HG03097 (cell line): Measurements from ENCODE around the gene CIDEA.

Experiments used
- ATAC-seq: cut with Tn5 transposase; IDR thresholded peaks from one replicate; pipeline ENCODE4 v1.9.1; 2021; ENCODE audit not compliant: unreplicated experiment, low FRiP score

CIDEA gene

GRCh38 chr18:12315911-12316310 is 61.8 kb downstream of the CIDEA start:
- no peak for ATAC-seq

- no peak for ATAC-seq
Observed at GRCh38 chr18:12317664-12318333, 63.6 kb downstream of the CIDEA start.

DNA sequence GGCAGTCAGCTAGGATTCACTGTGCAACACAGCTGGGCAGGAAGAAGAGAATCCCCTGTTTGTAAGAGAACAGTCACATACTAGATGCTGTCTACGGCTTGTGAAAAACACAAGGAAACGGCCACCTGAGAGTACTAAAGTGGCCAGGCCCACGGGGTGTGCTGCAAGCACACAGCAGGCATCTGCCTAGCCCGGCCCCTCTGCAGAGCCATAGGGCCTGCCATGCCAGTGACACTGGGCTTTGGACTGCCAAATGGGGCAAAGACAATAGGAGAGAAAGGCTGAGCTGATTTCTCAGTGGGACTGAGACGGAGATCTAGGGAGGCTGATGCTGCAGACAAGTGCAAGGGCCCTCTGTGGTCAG is 64.2 kb downstream of the CIDEA start:
- no peak for ATAC-seq

- no peak for ATAC-seq
Observed at GRCh38 chr18:12318857-12319256, 64.7 kb downstream of the CIDEA start.

DNA sequence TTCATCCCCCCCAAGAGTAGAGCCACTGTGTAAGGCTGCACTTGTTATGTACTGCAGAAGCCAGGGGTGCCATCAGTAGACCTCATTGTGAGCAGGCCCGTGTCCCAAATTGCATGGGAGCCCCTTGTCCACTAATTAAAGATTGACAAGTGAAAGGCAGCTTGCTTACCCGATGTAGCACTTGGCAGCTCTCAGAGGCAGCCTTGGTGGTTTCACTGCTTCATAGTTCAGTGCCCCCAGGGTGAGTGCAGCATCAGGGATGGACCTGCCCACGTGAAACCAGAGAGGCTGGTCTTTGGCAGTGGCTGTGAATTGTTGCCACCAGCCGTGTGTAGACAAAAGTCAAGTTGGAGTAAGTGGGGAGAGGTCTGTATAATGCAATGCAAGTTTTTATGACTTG is 67.2 kb downstream of the CIDEA start:
- peak; percentile 79 for ATAC-seq

- ATAC-seq: no peak
Observed at GRCh38 chr18:12324991-12325725, 71.0 kb downstream of the CIDEA start.

DNA sequence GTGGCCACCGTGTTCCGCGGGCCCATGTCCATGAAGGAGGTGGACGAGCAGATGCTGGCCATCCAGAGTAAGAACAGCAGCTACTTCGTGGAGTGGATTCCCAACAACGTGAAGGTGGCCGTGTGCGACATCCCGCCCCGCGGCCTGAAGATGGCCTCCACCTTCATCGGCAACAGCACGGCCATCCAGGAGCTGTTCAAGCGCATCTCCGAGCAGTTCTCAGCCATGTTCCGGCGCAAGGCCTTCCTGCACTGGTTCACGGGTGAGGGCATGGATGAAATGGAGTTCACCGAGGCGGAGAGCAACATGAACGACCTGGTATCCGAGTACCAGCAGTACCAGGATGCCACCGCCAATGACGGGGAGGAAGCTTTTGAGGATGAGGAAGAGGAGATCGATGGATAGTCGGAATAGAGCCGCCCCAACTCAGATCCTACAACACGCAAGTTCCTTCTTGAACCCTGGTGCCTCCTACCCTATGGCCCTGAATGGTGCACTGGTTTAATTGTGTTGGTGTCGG is 71.6 kb downstream of the CIDEA start:
- ATAC-seq: no peak

DNA sequence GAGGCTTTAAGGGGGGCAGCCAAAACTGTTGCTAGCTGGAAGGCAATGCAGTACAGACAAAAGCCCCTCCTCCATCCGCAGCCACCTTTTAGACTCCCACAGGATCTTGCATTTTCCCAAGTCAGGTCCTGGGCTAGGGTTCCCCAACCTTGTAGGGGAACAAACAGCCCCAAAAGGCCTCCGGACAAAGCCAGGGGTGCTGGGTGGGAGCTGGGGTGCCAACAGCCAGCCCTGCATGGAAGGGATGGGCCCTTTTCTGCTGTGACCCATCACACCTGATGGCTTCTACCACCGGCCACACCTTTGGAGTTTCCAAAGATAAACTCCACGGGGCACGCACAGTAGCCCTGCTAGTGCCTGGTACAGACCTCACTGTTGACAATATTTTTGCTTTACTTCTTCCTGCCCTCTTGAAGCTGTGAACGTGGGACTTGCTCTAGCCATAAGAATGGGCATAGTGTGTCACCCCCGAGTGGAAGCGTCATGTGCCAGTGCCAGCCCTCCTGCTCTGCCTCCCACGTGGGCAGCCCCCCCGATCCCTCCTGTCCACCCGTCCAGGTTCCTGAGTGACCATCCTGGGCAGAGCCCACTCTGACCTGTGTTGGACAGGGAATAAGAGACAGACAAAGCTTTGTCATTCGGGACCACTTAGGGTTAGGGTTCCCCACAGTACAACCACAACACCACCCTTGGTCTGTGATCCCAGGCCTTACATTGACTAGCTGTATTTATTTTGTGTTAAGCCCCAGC is 72.7 kb downstream of the CIDEA start:
- no peak for ATAC-seq
